ENCODE data around the gene SSUH2. TPM values are rescaled to one million over a fixed set of nuclear protein-coding genes. Genes with fewer than 3 reads are reported as not detected.

SSUH2 gene
- total RNA-seq, 2 experiments from 2014 or later = 0.16 TPM; not detected in 1

DNA sequence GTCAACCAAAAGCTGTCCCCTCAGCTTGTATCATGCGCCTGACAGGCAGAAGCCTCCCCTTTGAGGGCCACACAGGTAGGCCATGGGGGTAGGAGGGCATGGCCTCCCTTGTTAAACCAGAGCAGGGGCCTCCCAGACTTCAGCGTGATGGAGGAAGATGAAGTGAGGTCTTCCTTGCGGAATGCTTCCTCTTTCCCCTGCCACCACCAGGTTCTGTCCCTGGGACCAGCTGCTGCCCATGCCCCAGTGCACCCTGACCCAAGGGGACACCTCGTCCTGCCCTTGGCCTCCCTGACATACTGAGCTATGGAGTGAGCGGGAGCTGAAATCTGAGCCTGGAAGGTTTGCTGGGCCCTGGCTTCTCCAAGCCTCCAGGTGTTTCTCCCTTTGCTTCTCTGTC, 26.7 kb downstream of the SSUH2 start:
- no TSS peak for BruUV-seq (replicated peaks)
- POLR2A ChIA-PET = interaction anchor here (0.6 kb wide), 1 partner anchor 1098 kb away, joined by 3 read pairs; no protein-coding TSS in a partner anchor

GRCh38 chr3:8610951-8611350, 33.6 kb downstream of the SSUH2 start:
- H3K4me3 ChIP-seq (ENCODE audit: low read depth, low read length, poor library complexity, severe bottlenecking) = no peak overlapping the region
- no peak overlapping the region for H3K4me2 ChIP-seq (ENCODE audit: low read length)
- H4K20me1 ChIP-seq (ENCODE audit: insufficient read depth, low read length) = no peaks in the 10 kb centered on the region
- TF ChIP-seq EZH2phosphoT487 (IDR thresholded peaks at IDR 0.05; ENCODE audit: borderline replicate concordance, low read depth, low read length) = no peak
- TF ChIP-seq, protein P1, sequence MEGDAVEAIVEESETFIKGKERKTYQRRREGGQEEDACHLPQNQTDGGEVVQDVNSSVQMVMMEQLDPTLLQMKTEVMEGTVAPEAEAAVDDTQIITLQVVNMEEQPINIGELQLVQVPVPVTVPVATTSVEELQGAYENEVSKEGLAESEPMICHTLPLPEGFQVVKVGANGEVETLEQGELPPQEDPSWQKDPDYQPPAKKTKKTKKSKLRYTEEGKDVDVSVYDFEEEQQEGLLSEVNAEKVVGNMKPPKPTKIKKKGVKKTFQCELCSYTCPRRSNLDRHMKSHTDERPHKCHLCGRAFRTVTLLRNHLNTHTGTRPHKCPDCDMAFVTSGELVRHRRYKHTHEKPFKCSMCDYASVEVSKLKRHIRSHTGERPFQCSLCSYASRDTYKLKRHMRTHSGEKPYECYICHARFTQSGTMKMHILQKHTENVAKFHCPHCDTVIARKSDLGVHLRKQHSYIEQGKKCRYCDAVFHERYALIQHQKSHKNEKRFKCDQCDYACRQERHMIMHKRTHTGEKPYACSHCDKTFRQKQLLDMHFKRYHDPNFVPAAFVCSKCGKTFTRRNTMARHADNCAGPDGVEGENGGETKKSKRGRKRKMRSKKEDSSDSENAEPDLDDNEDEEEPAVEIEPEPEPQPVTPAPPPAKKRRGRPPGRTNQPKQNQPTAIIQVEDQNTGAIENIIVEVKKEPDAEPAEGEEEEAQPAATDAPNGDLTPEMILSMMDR (conservative IDR thresholded peaks at IDR 0.05; ENCODE audit: low read length) = no peak
- CTCF ChIA-PET (ENCODE audit: unreplicated experiment) = no interaction called here
- POLR2A ChIA-PET = no interaction called here
- no TSS peak for BruUV-seq (replicated peaks)
- no peaks in the 10 kb centered on the region for H3K79me2 ChIP-seq (ENCODE audit: insufficient read depth, low read depth, low read length)
- no peak overlapping the region for H2AFZ ChIP-seq (ENCODE audit: low read length)
- H3K36me3 ChIP-seq (ENCODE audit: insufficient read depth, low read length) = no peaks in the 10 kb centered on the region
- no peaks in the 10 kb centered on the region for H3K4me1 ChIP-seq (ENCODE audit: insufficient read depth, low read length, poor library complexity, severe bottlenecking)
- no peaks in the 10 kb centered on the region for H3K9me2 ChIP-seq (ENCODE audit: insufficient read depth, low read length)
- no peaks in the 10 kb centered on the region for H3K9me3 ChIP-seq (ENCODE audit: low read length)
- no peak overlapping the region for H3K27ac ChIP-seq (ENCODE audit: low read depth, low read length, poor library complexity, severe bottlenecking)
- intact Hi-C loops (cut with micrococcal nuclease; ENCODE audit: unreplicated experiment) = no loop called here
- DNase-seq (ENCODE audit: low spot score) = no peak

More for the DNA sequence above, 26.7 kb downstream of the SSUH2 start:
- Histone ChIP-seq H3K79me2 (ENCODE audit: insufficient read depth, low read depth, low read length) (no peaks in the 10 kb centered on the region), H3K9me3 (ENCODE audit: low read length) (no peaks in the 10 kb centered on the region), H3K36me3 (ENCODE audit: insufficient read depth, low read length) (no peaks in the 10 kb centered on the region), H3K4me1 (ENCODE audit: insufficient read depth, low read length, poor library complexity, severe bottlenecking) (no peaks in the 10 kb centered on the region), H4K20me1 (ENCODE audit: insufficient read depth, low read length) (no peaks in the 10 kb centered on the region), H3K4me2 (ENCODE audit: low read length) (no peak overlapping the region), H3K4me3 (ENCODE audit: low read depth, low read length, poor library complexity, severe bottlenecking) (no peak overlapping the region), H2AFZ (ENCODE audit: low read length) (no peak overlapping the region), H3K27ac (ENCODE audit: low read depth, low read length, poor library complexity, severe bottlenecking) (no peak overlapping the region), H3K9me2 (ENCODE audit: insufficient read depth, low read length) (no peaks in the 10 kb centered on the region)
- TF ChIP-seq, protein P1 (conservative IDR thresholded peaks at IDR 0.05; ENCODE audit: low read length) = no peak
- no peak for TF ChIP-seq EZH2phosphoT487 (IDR thresholded peaks at IDR 0.05; ENCODE audit: borderline replicate concordance, low read depth, low read length)
- intact Hi-C loops (cut with micrococcal nuclease; ENCODE audit: unreplicated experiment) = no loop called here
- CTCF ChIA-PET (ENCODE audit: unreplicated experiment) = no interaction called here
- no peak for DNase-seq (ENCODE audit: low spot score)

GRCh38 chr3:8608791-8609467, 35.7 kb downstream of the SSUH2 start:
- Histone ChIP-seq H3K4me1 (ENCODE audit: insufficient read depth, low read length, poor library complexity, severe bottlenecking) (no peaks in the 10 kb centered on the region), H3K4me3 (ENCODE audit: low read depth, low read length, poor library complexity, severe bottlenecking) (no peak overlapping the region), H3K79me2 (ENCODE audit: insufficient read depth, low read depth, low read length) (no peaks in the 10 kb centered on the region), H3K27ac (ENCODE audit: low read depth, low read length, poor library complexity, severe bottlenecking) (no peak overlapping the region), H2AFZ (ENCODE audit: low read length) (no peak overlapping the region), H3K4me2 (ENCODE audit: low read length) (no peak overlapping the region), H3K9me2 (ENCODE audit: insufficient read depth, low read length) (no peaks in the 10 kb centered on the region), H3K36me3 (ENCODE audit: insufficient read depth, low read length) (no peaks in the 10 kb centered on the region), H3K9me3 (ENCODE audit: low read length) (no peaks in the 10 kb centered on the region), H4K20me1 (ENCODE audit: insufficient read depth, low read length) (no peaks in the 10 kb centered on the region)
- ChIA-PET CTCF (ENCODE audit: unreplicated experiment) (no interaction called here), POLR2A (no interaction called here)
- no peak for DNase-seq (ENCODE audit: low spot score)
- no peak for TF ChIP-seq EZH2phosphoT487 (IDR thresholded peaks at IDR 0.05; ENCODE audit: borderline replicate concordance, low read depth, low read length)
- TF ChIP-seq, protein P1 (conservative IDR thresholded peaks at IDR 0.05; ENCODE audit: low read length) = no peak
- no TSS peak for BruUV-seq (replicated peaks)
- intact Hi-C loops (cut with micrococcal nuclease; ENCODE audit: unreplicated experiment) = no loop called here

All from OCI-LY7 (cell line).